GM18867 (cell line): ENCODE data around the gene SH2D3C.

Source experiments
- ATAC-seq: cut with Tn5 transposase; IDR thresholded peaks from one replicate; pipeline ENCODE4 v1.9.1; 2021; ENCODE audit warnings: mild to moderate bottlenecking, moderate library complexity; ENCODE audit not compliant: unreplicated experiment

The SH2D3C gene

GRCh38 chr9:127778280-127779135, at the start of gene SH2D3C:
Gene SH2D3C (minus strand): TSS chr9:127778666. CDS start chr9:127778627, 39 bp downstream.
- ATAC-seq: peak; percentile 33

GRCh38 chr9:127826253-127826913, 47.9 kb upstream of the SH2D3C start:
- no peak for ATAC-seq

- no peak for ATAC-seq
These were observed 47.0 kb upstream of the SH2D3C start for GRCh38 chr9:127825319-127826051.

GRCh38 chr9:127822108-127822507, 43.6 kb upstream of the SH2D3C start:
- ATAC-seq: no peak

DNA sequence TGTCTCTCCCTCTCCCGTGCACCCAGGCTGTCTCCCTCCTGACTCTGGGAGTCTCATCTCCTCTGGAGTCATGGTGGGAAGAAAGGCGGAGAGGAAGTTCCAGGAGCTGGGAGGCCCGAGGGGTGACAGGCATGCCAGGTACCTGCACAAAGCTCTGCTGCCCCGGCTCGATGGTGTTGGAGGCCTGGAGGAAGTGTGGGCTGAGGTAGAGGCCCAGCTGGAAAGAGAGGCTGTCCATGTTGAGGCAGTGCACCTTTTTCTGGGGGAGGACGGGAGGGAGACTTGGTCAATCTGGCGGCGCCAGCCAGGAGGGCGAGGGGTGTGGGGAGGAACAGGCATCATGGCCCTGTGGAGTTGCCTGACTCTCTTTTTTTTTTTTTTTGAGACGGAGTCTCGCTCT, 40.1 kb upstream of the SH2D3C start:
- ATAC-seq: no peak

DNA sequence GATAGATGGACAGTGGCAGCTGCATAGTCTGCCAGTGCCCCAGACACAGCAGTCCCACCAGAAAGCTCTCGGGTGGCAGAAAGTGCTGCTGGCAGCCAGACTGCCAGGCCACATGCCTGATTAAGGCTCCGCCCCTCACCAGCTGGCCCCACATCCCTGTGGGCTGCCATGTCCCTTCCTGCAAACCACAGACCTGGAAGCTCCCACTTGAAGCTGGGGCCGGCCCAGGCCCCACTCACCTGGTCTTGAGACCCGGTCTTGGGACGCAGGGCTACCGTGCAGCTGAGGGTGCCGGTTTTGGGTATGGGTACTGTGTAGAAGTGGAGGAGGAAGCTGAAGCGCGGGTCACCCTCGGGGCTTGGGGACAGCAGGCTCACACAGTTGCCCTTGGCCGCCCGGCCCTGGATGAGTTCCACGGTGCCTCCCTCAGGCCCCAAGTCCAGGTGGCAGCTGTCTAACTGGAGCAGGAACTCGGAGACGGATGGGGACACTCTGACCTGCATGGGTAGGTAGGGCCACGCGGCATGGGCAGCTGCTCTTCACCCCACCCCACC, 39.5 kb upstream of the SH2D3C start:
- ATAC-seq: no peak

DNA sequence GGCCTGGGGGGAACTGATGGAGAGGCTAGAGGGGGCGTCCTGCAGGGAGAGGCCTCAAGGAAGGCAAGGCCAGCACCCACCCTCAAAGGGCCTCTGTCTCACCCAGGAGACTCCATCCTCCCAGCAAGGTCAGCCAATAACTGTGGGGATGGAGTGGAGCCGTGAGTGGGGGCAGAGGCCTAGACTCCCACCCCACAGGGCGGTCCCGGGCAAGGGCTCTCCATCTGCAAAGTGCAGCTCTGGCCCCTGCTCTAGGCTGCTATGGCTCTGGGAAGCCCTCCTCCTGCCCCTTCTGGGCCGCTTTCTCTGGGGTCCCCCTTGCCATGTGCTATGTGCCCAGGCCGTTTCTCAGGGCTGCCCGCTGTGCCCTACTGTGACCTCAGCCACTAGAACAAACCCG, 38.3 kb upstream of the SH2D3C start:
- ATAC-seq: no peak

DNA sequence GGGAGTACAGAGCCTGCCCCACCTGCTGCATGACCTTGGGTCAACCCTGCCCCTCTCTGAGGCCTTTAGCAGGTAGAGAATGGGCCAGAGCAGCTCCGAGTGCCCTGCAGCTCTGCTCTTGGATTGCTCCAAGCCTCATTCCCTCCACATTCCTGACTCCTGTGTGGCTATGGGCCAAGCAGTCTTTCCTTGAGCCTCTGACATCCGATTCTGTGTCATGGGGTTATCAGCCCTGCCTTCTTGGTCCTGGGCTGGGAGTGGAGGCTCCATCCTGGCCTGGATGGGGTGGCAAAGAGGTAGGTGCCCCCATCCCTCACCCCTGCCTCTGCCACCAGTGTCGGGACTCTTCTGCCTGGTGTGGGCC, 37.9 kb upstream of the SH2D3C start:
- ATAC-seq: no peak

DNA sequence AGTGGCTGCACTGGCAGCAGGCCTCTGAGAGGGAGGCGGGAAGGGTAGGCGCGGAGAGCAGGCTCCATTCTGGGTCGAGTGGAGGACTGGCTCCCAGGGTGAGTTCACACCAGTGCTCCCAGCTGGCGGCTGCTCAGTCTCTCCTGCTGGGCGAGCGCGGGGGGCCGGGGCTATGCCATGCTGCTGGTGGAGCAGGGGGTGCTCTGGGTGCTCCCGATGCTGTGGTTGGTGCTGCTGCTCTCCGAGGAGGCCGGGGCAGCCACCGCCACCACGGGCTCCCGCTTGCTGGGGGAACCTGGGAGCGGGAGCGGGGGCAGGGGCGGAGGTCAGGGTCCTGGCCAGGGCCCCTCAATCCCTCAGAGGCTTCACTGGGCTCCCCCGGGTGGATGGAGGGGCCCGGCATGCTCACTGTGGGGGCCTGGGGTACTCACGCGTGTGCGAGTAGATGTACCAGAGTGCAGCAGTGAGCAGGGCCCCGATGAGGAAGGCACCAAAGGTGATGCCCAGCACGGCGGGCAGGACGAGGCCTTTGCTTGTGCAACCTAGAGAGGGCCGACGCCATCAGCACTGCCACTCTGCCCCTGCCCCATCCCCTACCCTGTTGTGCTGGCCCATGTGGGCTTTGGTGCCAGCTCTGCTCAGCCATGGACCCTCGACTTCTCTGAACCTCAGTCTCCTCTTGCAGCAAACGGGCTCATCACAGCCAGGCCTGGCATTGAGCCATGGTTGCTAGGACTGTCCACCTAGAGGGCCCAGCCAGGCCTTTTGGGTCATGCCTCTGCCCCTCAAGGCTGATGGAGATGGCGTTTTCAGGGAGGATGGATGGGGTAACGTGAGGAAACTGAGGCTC, 37.3 kb upstream of the SH2D3C start:
- no peak for ATAC-seq

GRCh38 chr9:127814619-127815511, 36.4 kb upstream of the SH2D3C start:
- ATAC-seq: no peak

DNA sequence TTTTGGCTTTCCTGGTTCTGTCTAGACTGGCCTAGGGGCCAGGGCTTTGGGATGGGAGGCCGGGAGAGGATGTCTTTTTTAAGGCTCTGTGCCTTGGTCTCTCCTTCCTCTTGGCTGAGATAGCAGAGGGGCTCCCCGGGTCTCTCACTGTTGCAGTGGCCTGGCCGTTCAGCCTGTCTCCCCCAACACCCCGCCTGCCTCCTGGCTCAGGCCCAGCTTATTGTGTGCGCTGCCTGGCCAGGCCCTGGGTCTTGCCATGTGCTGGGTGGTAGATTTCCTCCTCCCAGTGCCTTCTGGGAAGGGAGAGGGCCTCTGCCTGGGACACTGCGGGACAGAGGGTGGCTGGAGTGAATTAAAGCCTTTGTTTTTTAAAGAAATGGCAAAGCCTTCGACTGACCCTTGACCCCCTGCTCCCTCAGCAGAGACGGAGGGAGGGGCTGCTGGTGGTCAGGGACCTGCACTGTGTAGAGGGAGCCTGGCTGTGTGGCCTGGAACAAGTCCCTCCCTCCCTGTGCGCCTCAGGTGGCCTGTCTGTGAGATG, 35.3 kb upstream of the SH2D3C start:
- no peak for ATAC-seq

- ATAC-seq: no peak
These were observed 34.6 kb upstream of the SH2D3C start for GRCh38 chr9:127812936-127813675.

GRCh38 chr9:127812011-127812410, 33.5 kb upstream of the SH2D3C start:
- no peak for ATAC-seq

GRCh38 chr9:127810378-127811187, 32.1 kb upstream of the SH2D3C start:
- no peak for ATAC-seq

DNA sequence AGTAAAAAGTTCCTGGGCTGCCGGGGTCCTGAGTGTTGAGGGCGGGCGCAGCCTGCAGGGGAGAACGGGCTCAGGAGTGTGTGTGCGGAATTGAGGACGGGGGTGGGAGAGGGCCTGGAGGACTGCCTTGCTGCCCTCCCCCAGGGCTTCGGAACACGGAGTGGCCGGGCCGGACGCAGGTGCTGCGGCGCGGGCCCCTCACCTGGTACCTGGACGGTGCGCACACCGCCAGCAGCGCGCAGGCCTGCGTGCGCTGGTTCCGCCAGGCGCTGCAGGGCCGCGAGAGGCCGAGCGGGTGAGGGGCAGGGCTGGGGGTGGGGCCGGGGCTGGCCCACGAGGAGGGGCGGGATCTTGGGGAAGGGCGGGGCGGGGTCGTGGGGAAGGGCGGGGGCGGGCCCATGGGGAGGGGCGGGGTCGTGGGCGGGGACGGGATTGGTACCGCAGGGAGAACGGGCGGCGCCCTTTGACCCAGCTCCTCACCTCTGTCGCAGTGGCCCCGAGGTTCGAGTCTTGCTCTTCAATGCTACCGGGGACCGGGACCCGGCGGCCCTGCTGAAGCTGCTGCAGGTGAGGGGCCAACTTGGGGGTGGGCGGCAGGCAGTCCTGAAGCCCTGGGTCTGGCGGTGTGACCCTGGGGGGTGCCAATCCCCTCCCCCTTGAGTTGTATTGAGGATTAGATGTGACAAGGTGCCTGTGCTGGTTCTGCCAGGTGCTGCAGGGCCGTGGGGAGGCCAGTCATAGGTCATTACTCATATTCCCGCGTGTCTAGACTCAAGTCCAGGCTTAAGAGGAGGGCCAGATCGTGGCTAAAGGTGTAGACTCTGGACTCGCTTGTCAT, 31.3 kb upstream of the SH2D3C start:
- no peak for ATAC-seq

DNA sequence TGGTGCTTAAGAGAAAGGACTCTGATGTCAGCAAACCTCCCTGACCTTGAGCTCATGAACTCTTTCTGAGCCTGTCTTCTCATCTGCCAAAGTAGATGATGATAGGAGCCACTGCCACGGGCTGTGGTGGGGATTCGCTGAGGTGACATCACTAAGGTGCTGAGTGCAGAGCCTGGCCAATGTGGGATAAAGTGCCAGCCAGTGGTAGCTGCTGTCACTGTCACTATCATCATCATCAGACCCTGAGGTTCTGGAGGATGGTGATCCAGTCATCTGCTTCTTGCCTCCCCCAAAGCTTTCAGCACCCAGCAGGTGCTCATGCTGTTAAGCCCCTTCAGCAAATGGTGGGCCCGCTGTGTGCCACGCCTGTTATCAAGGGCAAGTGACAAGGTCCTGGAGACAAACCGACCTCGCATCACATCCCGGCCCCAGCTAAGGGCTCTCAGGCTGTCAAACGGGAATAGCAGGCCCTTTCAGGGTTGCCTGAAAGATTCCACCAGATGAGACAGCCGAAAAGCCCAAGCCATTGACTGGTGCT, 30.6 kb upstream of the SH2D3C start:
- ATAC-seq: no peak
